Measurements from ENCODE around the gene TMEM30B.
"Not testable (repeated sequence)": the region's sequence is repeated elsewhere in the genome, so short reads cannot be mapped to it uniquely, and the experiment has no call there.

The TMEM30B gene

DNA sequence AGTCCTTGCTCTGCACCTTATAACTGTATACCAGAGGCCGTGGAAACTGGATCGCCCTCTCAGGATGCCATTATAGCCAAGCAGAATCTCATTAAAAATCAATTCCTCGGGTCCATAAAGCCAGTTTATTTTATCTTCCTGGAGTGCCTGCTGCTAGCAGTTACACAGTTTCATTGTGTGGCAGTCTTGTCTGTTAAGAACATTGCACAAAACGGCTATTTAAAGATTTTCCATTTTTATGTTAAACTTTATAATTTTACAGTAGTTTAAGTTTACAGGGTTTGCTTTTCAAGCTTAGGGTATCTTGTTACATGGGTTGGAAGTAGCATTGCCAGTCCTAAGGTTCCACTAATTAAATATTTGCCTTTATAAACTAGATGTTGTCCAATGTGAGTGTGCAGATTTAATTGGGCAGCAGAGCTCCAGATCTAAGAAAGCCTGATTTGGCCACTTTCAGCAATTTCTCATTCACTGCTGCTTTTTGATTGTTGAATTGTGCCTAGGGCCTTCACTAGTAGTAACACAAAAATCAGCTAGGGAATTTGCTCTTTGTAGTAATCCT is 17.0 kb downstream of the TMEM30B start:
- no peak for DNase-seq

DNA sequence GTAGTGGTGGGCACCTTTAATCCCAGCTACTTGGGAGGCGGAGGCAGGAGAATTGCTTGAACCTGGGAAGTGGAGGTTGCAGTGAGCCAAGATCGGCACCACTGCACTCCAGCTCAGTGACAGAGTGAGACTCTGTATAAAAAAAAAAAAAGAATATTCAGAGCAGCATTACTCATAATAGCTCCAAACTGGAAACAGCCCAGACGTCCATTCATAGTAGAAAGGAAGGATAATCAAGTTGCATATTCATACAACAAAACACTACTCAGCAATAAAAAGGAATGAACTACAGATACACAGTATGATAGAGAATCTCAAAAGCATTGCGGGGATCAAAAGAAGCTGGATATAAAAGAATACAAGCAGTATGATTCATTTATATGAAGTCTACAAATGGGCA is 19.1 kb downstream of the TMEM30B start:
- peak; percentile 67 for DNase-seq

DNA sequence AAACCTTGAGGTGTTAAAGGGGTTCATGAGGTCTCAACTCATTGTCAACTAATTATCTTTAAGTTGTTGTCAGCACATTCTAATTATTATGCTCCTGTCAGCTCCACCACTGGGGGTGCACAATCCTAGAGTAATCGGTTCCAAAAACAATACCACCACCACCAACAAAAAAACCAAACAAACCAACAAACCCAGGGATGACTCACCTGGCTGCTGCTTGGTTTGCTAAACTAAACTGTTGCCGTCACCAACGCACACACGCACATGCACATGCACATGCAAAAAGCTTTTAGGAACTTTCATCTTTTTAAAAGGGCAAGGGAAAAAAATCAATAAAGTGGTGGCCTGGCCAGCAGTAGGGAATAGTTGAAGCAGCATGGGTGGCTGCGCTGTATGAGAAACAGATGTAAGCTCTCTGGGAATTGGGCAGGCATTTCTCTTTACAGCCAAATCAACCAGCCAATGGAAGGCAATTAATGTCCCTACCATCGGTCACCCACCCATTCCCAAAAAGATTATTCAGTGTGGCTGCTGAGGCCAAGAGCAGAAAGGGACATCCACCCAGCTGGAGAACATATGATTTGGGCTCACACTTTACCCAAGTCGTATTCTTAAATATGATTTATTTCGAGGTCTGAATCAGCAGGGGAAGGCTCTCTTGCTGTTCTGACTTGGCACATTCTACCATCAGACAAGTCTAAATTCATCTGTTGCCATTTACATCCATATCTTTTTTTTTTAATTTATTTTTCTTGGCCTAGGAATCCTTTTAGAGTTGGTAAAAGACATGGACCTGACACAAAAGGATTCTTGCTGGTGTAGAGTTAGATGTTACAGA is 20.0 kb downstream of the TMEM30B start:
- peak; percentile 82 for DNase-seq

DNA sequence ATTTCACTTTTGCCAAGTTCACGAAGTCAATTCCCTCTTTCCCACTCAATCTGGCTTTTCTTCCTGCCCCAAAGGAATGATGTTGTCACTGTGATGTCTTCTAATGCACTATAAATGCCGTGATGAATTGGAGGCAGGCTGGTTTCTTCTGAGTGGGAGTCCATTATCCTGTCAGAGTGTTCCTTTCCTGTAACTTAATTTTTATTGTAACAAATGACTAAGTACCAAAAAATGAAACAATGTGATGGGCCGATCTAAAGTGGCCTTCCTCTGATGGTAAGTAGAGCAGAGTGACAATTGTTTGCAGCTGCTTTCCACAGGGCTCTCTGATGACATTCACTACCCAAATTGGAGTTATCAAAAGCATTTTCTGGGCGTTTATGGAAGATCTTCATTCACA is 22.2 kb downstream of the TMEM30B start:
- DNase-seq = peak; percentile 84

GRCh38 chr14:61257469-61258057 is 23.6 kb downstream of the TMEM30B start:
- no peak for DNase-seq

GRCh38 chr14:61256826-61257468 is 24.2 kb downstream of the TMEM30B start:
- no peak for DNase-seq

DNA sequence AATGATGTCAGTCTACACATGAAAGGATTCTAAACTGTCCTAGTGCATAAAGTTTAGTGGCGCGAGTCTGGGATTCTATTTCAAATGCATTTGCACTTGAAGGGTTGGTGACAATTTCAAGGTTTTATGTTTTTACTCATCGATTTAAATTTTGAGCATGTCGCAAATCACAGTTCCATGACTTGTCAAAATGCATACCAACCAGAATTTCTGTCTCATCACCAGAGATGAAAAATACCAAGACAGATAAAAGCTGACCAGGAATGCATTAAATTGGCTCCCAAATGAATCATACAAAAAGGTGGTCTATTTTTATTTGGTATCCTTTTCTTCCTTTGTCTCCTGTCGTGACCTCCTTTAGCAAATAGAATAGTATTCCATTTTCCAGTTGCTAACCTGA is 25.2 kb downstream of the TMEM30B start:
- peak; percentile 77 for DNase-seq

GRCh38 chr14:61254808-61255526 is 26.2 kb downstream of the TMEM30B start:
- no peak for DNase-seq

GRCh38 chr14:61253064-61253738 is 27.9 kb downstream of the TMEM30B start:
- DNase-seq = peak; percentile 43

DNA sequence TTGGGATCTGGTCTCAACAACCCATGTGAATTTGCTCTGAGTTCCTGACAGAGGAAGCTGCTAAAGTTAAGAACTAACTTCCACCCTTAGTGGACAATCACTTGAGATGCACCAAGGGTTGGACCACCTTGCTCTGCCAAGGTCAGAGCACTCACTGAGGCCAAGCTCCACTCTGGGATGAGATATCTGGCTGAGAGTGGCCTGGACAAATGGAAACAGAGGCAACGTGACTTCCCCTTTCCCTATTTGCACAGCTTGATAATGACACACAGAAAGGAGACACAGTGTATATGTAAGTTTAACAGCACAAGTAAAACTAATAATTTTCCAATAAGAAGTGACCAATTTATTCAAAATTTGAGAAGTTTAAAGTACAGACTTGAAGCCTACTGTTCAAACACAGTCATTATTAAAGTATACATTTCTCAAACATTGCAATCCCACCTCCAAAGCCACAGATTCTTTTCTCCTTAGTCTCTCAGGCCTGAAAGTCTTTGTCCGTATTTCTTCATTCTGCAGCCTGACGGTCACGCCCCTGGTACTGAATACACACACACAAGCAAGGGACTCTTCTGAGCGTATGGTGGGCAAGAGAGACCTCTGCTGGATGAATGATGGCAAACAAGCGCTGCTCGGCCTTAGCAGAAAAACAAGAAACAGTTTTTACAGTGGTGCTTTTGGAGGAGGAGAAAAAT is 28.6 kb downstream of the TMEM30B start:
- DNase-seq = peak; percentile 99

- no peak for DNase-seq
Observed at GRCh38 chr14:61250063-61250462, 31.1 kb downstream of the TMEM30B start.

DNA sequence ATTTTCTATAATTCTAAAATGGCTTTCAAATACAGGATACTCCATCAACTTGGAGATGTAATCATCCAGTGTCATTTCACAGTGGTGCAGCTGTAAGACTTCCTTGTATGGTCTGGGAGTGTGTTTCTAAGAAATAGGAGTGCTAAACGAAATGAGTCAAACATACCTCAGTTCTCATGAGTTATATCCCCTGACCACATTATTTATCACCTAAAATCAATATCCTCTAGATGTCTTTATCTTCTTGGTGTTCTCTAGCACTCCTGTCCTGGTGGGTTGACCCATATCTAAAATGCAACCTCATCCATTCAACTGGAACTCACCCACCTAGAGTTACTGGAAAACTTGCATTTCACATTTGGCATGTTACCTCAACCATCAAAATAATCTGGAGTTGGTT is 33.2 kb downstream of the TMEM30B start:
- peak; percentile 91 for DNase-seq

GRCh38 chr14:61246721-61247120 is 34.4 kb downstream of the TMEM30B start:
- no peak for DNase-seq

DNA sequence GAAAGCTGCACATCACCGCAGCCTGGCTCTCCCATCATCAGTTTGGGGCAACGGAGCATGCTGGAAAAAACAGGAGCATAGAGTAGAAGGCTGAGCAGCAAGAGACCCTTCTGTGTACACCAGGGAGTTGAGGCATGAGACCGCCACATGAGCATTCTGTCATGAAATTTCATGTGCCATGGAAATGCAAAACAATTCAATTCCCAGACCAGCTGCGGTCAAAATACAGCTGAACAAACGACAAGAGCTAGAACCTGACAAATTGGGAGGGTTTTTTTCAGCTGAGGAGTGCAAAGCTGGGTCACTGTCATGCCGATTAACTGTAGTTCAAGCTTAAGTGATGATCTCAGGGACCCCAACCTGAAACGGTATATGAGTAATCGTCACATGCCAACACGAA is 37.1 kb downstream of the TMEM30B start:
- DNase-seq = peak; percentile 48

- DNase-seq = no peak
Observed at GRCh38 chr14:61240206-61240605, 40.9 kb downstream of the TMEM30B start.

DNA sequence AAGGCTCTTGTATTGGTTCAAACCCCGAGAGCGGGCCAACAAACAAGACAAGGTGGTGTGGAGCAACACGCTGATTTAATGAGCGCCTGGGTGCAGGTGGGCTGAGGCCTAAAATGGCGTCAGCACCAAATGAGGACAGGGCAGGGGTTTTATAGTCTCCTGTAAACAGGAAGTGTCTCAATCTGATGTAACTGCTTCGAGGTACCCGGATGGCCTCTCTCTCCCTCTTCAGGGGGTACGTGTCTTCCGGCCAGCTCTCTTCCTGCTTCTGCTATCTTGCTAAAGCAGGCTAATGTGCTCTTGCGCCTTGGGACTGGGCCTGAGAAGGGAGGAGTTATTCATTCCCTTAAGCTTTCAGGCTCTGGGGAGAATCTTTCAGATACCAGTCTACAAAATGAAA is 41.9 kb downstream of the TMEM30B start:
- not testable (repeated sequence) for DNase-seq

GRCh38 chr14:61238611-61239245 is 42.4 kb downstream of the TMEM30B start:
- no peak for DNase-seq

- DNase-seq = peak; percentile 64
Observed at GRCh38 chr14:61234215-61234916, 46.8 kb downstream of the TMEM30B start.

- DNase-seq = no peak
Observed at GRCh38 chr14:61233436-61233956, 47.6 kb downstream of the TMEM30B start.

DNA sequence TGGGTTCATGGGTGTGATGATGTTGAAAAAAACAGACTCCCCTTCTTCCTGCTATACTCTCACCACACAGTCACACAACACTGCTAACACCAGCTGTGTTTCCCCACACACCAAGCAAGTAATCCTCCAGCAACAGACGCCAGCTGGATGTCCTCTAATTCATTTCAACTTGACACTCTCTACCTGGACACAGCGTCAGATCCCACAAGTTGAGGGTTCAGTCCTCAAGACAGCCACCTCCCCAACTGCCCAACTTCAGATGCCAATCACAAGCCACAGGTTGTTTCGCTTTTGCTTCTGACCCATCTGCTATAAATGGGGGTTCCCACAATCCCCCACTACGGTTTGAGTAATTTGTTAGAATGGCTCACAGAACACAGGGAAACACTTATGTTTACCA is 49.3 kb downstream of the TMEM30B start:
- DNase-seq = no peak

Measured in fibroblast of skin of right biceps (primary cell).